GM12878 (cell line): Measurements from ENCODE around the gene PARK7.

ENCODE experiments used
- CTCF ChIP-seq, 3 experiments: IDR thresholded peaks in 2 of 3; conservative IDR thresholded peaks in 1 of 3; 2 replicates each; pipeline ENCODE4 v1.5.1; 2011; ENCODE audit warnings: low read depth in 3 of 3, low read length in 3 of 3, mild to moderate bottlenecking in 3 of 3, control low read depth in 2 of 3, moderate library complexity in 2 of 3, inconsistent platforms in 1 of 3, mixed read lengths in 1 of 3; ENCODE audit not compliant: control insufficient read depth in 2 of 3, insufficient read depth in 1 of 3; ENCODE audit errors: extremely low read depth in 1 of 3
- EGR1 ChIP-seq, 2 experiments: IDR thresholded peaks; 1 replicate in 1 of 2; 2 replicates in 1 of 2; pipeline ENCODE4 v1.6.1; 2011 to 2012; ENCODE audit warnings: low read depth in 2 of 2, low read length in 2 of 2, borderline replicate concordance in 1 of 2, mild to moderate bottlenecking in 1 of 2, moderate library complexity in 1 of 2
- EZH2 ChIP-seq: IDR thresholded peaks from 2 replicates; pipeline ENCODE4 v1.6.1; 2012; ENCODE audit warnings: low read depth, mild to moderate bottlenecking, control low read depth, inconsistent platforms, low read length, borderline replicate concordance; ENCODE audit not compliant: control insufficient read depth
- NFYB ChIP-seq: IDR thresholded peaks from 2 replicates; pipeline ENCODE4 v1.6.1; 2011; ENCODE audit warnings: low read depth, mild to moderate bottlenecking, low read length, improper control_type of control experiment, moderate library complexity; ENCODE audit not compliant: insufficient read depth
- POLR2A ChIP-seq: IDR thresholded peaks from 2 replicates; pipeline ENCODE4 v1.6.1; 2011; ENCODE audit warnings: low read depth, mild to moderate bottlenecking, low read length
- SMC3 ChIP-seq: IDR thresholded peaks from 2 replicates; pipeline ENCODE4 v1.6.1; 2011; ENCODE audit warnings: low read length, improper control_type of control experiment, borderline replicate concordance
- TF ChIP-seq, protein P1 (sequence below): fragments of 450-650 bp; IDR thresholded peaks from 2 replicates; pipeline ENCODE4 v1.6.1; 2017; ENCODE audit warnings: low read depth, mild to moderate bottlenecking, moderate library complexity
- TF ChIP-seq, protein P2 (sequence below): fragments of 450-650 bp; formaldehyde crosslinking; IDR thresholded peaks from 2 replicates; pipeline ENCODE4 v1.4.0; 2020; ENCODE audit warnings: mild to moderate bottlenecking, moderate library complexity

GRCh38 chr1:7953850-7954609 lies 7.5 kb upstream of the PARK7 start:
- TF ChIP-seq CTCF (IDR thresholded peaks at IDR 0.05 in 2 of 3, conservative IDR thresholded peaks at IDR 0.05 in 1 of 3; ENCODE audit: control insufficient read depth in 2 of 3, extremely low read depth in 1 of 3, insufficient read depth in 1 of 3, low read depth in 3 of 3, low read length in 3 of 3): no peak
- TF ChIP-seq, protein P1, sequence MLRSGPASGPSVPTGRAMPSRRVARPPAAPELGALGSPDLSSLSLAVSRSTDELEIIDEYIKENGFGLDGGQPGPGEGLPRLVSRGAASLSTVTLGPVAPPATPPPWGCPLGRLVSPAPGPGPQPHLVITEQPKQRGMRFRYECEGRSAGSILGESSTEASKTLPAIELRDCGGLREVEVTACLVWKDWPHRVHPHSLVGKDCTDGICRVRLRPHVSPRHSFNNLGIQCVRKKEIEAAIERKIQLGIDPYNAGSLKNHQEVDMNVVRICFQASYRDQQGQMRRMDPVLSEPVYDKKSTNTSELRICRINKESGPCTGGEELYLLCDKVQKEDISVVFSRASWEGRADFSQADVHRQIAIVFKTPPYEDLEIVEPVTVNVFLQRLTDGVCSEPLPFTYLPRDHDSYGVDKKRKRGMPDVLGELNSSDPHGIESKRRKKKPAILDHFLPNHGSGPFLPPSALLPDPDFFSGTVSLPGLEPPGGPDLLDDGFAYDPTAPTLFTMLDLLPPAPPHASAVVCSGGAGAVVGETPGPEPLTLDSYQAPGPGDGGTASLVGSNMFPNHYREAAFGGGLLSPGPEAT: peak; percentile 35; the same call in 1 of the 2 replicates
- no peak for TF ChIP-seq EZH2
- TF ChIP-seq NFYB: peak; percentile 77; the same call in 1 of the 2 replicates
- peak; percentile 0 to 82 for TF ChIP-seq EGR1 (IDR thresholded peaks at IDR 0.05; ENCODE audit: borderline replicate concordance in 1 of 2, low read depth in 2 of 2, low read length in 2 of 2)
- peak; percentile 89 for TF ChIP-seq POLR2A
- TF ChIP-seq, protein P2, sequence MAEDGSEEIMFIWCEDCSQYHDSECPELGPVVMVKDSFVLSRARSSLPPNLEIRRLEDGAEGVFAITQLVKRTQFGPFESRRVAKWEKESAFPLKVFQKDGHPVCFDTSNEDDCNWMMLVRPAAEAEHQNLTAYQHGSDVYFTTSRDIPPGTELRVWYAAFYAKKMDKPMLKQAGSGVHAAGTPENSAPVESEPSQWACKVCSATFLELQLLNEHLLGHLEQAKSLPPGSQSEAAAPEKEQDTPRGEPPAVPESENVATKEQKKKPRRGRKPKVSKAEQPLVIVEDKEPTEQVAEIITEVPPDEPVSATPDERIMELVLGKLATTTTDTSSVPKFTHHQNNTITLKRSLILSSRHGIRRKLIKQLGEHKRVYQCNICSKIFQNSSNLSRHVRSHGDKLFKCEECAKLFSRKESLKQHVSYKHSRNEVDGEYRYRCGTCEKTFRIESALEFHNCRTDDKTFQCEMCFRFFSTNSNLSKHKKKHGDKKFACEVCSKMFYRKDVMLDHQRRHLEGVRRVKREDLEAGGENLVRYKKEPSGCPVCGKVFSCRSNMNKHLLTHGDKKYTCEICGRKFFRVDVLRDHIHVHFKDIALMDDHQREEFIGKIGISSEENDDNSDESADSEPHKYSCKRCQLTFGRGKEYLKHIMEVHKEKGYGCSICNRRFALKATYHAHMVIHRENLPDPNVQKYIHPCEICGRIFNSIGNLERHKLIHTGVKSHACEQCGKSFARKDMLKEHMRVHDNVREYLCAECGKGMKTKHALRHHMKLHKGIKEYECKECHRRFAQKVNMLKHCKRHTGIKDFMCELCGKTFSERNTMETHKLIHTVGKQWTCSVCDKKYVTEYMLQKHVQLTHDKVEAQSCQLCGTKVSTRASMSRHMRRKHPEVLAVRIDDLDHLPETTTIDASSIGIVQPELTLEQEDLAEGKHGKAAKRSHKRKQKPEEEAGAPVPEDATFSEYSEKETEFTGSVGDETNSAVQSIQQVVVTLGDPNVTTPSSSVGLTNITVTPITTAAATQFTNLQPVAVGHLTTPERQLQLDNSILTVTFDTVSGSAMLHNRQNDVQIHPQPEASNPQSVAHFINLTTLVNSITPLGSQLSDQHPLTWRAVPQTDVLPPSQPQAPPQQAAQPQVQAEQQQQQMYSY (CRISPR knock-in tag): no peak
- TF ChIP-seq SMC3: no peak
